ENCODE results near the gene PDAP1.
A peak's percentile ranks its signal among the peaks of the same experiment; 100 is the strongest.
"Not testable (repeated sequence)": the region's sequence is repeated elsewhere in the genome, so short reads cannot be mapped to it uniquely, and the experiment has no call there.

PDAP1 gene

DNA sequence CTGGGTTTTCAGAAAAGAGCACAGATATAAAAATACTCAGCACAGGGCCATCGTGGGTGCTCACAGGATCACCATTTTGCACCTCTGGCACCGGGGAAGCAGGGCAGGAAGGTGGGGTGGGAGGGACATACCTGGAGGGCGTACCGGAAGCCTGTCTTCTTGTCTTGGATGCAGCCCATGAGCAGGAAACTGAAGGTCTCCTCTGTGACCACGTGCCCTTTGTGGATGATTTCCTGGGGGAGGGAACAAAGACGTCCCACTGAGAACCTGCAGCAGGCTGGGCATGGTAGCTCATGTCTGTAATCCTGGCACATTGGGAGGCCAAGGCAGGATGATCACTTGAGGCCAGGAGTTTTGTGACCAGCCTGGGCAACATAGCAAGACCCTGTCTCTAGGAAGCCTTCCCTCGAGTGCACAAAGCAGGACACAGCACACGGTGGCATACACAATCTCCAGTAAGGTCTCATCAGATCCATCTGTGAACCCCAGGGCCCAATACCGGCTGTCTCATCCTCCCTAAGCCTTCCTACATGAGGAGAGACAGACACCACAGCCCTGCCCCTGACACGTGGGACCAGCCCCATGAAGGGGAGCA lies 20.7 kb upstream of the PDAP1 start:
- DNase-seq (ENCODE audit: low read depth in 1 of 2, low spot score in 1 of 2), result no peak

DNA sequence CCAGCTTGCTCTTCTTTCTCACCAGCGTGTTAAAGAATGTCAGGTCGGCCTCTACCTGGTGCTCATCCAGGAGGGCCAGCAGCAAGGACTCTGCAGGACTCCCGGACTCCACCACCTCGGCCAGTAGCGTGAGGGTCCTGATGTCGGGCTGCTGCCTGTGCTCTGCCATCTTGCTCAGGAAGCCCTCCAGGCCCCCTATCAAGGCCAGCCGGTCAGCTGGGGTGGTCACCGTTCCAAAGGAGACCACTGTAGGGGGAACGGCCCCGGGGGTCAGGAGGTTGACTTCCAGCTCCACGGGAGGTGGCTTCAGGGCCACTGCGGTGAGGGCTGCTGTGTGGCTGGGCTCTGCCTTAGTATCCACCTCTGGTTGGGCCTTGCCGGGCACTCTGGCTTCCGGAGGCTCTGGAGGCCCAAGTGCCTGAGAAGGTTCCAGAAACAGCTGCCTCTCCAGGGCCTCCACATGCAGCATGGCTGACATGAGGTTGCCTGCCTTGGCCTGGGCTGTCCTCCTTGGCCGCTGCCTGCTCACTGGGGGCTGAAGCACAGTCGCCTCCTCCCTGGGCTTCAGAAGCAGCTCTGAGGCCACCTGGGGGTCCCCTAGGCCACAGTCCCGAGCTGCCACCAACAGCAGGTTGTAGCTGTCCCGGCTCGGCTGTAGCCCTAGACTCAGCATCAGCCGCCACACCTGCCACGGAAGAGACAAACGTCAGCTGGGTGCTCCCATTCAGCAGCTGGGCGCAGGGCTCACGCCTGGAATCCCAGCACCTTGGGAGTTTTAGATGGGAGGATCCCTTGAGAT lies 16.7 kb upstream of the PDAP1 start:
- no peak for DNase-seq (ENCODE audit: low read depth in 1 of 2, low spot score in 1 of 2)

GRCh38 chr7:99422625-99423024 lies 14.2 kb upstream of the PDAP1 start:
- no peak for DNase-seq (ENCODE audit: low read depth in 1 of 2, low spot score in 1 of 2)

- DNase-seq (ENCODE audit: low read depth in 1 of 2, low spot score in 1 of 2), result no peak
Measured at GRCh38 chr7:99422186-99422585, 13.8 kb upstream of the PDAP1 start.

DNA sequence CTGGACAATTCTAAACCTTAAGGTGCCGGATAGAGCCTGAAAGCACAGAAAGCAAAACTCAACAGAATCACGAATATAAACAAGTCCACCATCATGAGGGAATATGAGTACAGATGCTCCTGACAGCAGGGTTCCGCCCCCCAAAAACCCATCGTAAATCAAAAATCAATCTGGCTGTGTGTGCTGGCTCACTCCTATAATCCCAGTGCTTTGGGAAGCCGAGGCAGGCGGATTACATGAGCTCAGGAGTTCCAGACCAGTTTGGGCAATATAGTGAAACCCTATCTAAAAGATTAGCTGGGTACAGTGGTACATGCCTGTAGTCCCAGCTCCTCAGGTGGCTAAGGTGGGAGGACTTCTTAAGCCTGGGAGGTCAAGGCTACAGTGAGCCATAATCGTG lies 12.6 kb upstream of the PDAP1 start:
- no peak for DNase-seq (ENCODE audit: low read depth in 1 of 2, low spot score in 1 of 2)

- no peak for DNase-seq (ENCODE audit: low read depth in 1 of 2, low spot score in 1 of 2)
Measured at GRCh38 chr7:99420213-99420612, 11.8 kb upstream of the PDAP1 start.

DNA sequence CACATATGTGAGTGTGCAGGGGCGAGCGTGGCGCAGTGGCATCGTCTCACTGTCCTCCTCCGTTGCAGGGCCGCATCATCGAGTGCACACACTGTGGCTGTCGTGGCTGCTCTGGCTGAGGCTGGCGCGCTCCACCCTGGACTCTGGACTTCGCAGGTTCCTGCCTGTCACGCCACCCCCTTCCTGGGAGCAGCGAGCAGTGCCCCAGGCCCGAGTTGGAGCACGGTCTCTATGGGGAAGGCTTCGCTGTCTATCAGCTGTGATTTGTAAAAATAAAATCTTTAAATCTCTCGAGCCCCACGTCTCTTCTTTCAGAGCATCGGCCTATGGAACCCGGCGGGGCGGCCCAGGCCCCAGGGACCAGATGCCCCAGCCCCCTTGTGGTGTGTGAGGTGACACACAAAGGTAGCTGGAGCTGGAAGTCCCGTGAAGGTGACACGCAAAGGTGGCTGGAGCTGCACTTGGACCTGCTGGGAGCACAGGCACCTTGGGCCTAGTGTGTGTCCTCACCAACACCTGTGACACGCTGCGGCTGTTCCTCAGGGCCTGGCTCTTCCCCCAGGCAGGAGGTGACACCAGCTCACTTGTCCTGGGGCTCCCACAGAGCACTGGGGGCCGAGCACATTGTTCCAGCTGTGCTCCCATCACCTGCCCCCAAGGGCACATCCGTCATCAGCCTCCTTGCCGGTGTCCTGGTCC lies 11.1 kb upstream of the PDAP1 start:
- no peak for DNase-seq (ENCODE audit: low read depth in 1 of 2, low spot score in 1 of 2)

GRCh38 chr7:99418260-99418659 lies 9.9 kb upstream of the PDAP1 start:
- DNase-seq (ENCODE audit: low read depth in 1 of 2, low spot score in 1 of 2), result no peak

DNA sequence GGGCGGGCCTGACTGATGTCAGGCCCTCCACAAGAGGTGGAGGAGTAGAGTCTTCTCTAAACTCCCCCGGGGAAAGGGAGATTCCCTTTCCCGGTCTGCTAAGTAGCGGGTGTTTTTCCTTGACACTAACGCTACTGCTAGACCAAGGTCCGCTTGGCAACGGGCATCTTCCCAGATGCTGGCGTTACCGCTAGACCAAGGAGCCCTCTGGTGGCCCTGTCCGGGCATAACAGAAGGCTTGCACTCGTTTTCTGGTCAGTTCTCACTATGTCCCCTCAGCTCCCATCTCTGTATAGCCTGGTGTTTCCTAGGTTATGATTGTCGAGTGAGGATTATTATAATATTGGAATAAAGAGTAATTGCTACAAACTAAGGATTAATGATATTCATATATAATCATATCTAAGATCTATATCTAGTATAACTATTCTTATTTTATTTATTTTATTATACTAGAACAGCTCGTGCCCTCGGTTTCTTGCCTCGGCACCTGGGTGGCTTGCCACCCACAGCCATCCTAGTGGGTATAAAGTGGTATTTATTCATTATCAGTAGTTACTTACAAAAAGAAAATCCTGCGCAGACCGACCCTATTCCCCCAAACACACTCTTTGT lies 7.2 kb upstream of the PDAP1 start:
- DNase-seq (ENCODE audit: low read depth in 1 of 2, low spot score in 1 of 2), result not testable (repeated sequence)

- DNase-seq (ENCODE audit: low read depth in 1 of 2, low spot score in 1 of 2), result no peak
Measured at GRCh38 chr7:99410635-99411034, 2.2 kb upstream of the PDAP1 start.

DNA sequence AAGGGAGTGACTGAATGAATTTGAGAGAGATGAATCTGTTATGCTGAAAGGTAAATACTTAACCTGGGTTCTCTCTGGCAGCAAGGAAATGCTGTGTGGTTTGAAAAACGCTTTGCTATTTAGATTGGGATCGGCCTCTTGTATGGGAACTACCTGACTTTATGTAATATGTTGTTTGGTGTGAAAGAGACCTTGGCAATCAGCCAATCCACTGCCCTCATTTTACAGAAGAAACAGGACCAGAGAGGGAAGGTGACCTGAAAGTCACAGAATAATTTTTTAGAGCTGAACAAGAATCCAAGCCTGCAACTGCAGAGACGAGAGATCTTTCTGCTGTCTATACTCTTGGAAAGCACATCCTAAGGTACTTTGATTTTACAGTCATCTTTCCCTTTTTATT lies 1.4 kb upstream of the PDAP1 start:
- no peak for DNase-seq (ENCODE audit: low read depth in 1 of 2, low spot score in 1 of 2)

GRCh38 chr7:99409192-99409572 lies 785 bp upstream of the PDAP1 start:
- no peak for DNase-seq (ENCODE audit: low read depth in 1 of 2, low spot score in 1 of 2)

DNA sequence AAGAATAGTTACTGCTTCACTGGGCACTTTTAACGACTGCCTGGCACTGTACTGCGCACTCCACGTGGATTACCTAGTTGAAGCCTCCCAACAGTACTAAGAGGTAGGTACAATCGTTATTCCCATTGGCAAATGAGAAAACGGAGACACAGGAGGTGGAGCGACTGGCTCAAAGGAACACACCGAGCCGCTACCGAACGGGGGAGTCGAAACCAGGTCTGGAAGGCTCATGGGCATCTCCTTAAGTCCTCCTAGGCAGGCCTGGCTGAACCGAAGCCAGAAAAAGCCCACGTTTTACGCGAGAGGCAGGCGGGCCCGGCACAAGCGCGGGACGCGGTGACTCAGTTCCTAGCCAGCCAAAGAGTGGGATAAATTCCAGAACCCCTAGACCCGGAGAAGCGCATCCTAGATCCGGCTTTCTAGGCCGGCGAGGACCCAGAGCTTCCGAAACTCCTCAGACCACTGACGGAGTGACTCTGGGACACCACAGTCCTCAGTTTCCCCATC lies 472 bp downstream of the PDAP1 start:
- peak in 1 of 2 donors; percentile 17 for DNase-seq (ENCODE audit: low read depth in 1 of 2, low spot score in 1 of 2)

- DNase-seq (ENCODE audit: low read depth in 1 of 2, low spot score in 1 of 2), result no peak
Measured at GRCh38 chr7:99406557-99406956, 1.8 kb downstream of the PDAP1 start.

GRCh38 chr7:99404977-99405320 lies 3.4 kb downstream of the PDAP1 start:
- no peak for DNase-seq (ENCODE audit: low read depth in 1 of 2, low spot score in 1 of 2)

GRCh38 chr7:99404235-99404976 lies 4.0 kb downstream of the PDAP1 start:
- no peak for DNase-seq (ENCODE audit: low read depth in 1 of 2, low spot score in 1 of 2)

- DNase-seq (ENCODE audit: low read depth in 1 of 2, low spot score in 1 of 2), result no peak
Measured at GRCh38 chr7:99403764-99404163, 4.6 kb downstream of the PDAP1 start.

DNA sequence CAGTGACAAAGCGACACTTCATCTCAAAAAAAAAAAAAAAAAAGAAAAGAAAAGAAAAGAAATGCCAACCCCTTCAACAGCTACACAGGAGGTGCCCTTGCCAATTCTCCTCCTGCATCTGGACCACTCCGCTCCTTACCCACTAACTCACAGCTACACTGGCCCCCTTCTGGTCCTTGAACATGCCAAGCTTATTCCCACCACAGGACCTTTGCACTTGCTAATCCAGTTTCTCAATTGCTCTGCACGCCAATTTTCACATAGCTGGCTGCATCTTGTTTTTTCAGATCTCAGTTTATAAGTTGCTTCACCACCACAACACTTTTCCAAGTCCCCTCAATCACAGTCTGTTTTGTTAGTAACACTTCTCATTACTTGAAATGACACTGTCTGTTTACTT lies 5.5 kb downstream of the PDAP1 start:
- DNase-seq (ENCODE audit: low read depth in 1 of 2, low spot score in 1 of 2), result no peak

DNA sequence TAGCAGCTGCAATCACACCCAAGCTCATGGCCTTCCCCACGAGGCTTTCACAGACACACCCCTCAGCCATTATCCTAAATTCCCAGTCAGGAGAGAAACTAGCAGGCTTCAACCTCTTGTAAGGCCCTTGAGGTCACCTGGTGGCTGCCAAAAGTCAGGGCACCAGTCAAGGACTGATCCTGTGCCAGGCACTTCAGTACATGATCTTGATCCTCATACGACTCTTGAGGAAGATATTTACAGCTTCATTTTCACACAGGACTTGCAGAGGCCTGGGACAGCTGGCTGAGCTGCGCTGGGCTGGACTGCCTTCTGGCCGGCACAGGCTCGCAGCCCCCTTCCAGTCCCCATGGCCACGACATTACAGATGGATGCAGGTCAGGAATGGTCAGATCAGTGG lies 8.8 kb downstream of the PDAP1 start:
- no peak for DNase-seq (ENCODE audit: low read depth in 1 of 2, low spot score in 1 of 2)

DNA sequence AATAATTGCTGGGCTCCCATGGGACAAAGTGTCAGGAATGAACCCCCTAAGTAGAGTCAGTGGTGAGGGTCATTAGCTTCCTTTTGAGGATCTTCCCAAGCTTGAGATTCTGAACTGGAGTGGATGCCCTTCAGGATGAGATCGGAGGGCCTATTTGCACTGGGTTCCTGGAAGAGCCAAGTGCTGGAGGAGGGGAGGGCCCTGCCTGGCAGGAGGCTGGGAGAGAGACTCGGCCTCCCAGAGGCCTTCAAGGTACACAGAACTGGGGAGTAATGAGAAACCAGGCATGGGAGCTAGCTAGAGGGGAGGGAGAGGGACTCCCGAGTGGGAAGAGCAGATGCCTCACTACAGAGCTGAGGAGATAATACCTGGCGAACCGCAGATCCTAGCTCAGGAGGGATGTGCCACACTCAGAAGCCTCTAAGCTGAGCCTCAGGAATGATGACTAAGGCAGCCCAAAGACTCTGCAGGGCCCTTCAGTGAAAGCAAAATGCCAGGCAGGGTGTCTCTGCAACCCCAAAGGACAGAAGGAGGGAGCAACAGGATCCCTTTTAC lies 9.4 kb downstream of the PDAP1 start:
- no peak for DNase-seq (ENCODE audit: low read depth in 1 of 2, low spot score in 1 of 2)

Measured in activated T-helper 1 cell treated with anti-CD3 and anti-CD28 coated beads, Interleukin-2, amount 50 U/mL, for 16 hours (primary cell).